Hindlimb muscle (tissue), 1 donor: ENCODE measurements around the gene RAB5IF. TPM values are rescaled to one million over a fixed set of nuclear protein-coding genes. Genes with fewer than 3 reads are reported as not detected.

ENCODE experiments used
- polyA plus RNA-seq: library from polyadenylated mRNA; unstranded; fragments of 120-200 nt; gene quantifications from one replicate; pipeline ENCODE4 v1.2.1, GENCODE V29; 2013; ENCODE audit not compliant: insufficient read length

Gene RAB5IF
- polyA plus RNA-seq, 1 donor, result 41.2 TPM

Other genes starting within 250 kb of the RAB5IF start
- 551 TPM for gene MYL9, start 64.3 kb upstream of the RAB5IF start, polyA plus RNA-seq
- 24.1 TPM for gene TGIF2, start 32.2 kb upstream of the RAB5IF start, polyA plus RNA-seq
- 0.13 TPM for gene SLA2, start 40.4 kb downstream of the RAB5IF start, polyA plus RNA-seq
- 15.8 TPM for gene NDRG3, start 140.3 kb downstream of the RAB5IF start, polyA plus RNA-seq
- gene DSN1, start 168.0 kb downstream of the RAB5IF start, polyA plus RNA-seq, result 7.2 TPM